T-helper 1 cell (primary cell): ENCODE measurements around the gene EIF3B.
A peak's percentile ranks its signal among the peaks of the same experiment; 100 is the strongest.
"Not testable (repeated sequence)": the region's sequence is repeated elsewhere in the genome, so short reads cannot be mapped to it uniquely, and the experiment has no call there.

Source experiments
- DNase-seq, 5 donors: peaks; one replicate each; pipeline ENCODE4 v3.0.0-alpha.2; 2012 to 2020

EIF3B gene

DNA sequence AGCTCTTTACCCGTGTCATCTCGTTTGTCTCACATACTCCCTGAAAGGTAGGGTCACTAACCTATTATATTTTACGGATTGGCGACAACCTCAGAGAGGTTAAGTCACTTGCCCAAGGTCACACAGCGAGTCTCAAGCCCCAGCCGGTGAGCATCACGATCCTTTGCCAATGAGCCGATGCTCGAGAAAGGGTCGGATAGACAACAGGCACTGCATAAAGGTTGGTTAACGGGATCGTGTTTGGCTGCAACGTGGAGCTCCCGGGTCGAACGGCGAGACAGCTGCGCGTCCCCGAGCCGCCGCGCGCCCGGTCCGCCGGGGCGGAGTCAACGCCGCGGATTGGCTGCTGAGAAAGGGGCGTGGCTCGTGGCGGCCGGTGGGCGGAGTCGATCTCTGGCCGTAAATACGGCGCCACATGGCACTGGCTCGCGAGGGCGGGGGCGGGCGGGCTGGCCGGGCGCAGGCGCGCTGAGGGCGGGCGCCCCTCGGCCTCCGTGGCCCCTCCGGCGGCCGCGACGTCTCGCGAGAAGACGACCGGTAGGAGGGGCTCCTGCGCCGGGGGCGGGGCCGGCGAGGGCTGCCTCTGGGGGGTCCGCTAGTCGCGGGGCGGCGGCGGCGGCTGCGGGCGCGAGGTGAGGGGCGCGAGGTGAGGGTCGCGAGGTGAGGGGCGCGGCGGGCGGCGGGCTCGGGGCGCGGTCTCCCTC lies 48.5 kb downstream of the EIF3B start, which contains the start of gene CHST12:
Gene CHST12, plus strand, starts transcription at position 598 of the 704 bp plus-strand sequence. CDS start 29,029 bp downstream, outside the sequence.
- DNase-seq: peak; percentile 90 to 96 (median 93)

GRCh38 chr7:2403718-2404648 lies 49.4 kb downstream of the EIF3B start:
- peak in 1 of 5 donors; percentile 33 for DNase-seq

DNA sequence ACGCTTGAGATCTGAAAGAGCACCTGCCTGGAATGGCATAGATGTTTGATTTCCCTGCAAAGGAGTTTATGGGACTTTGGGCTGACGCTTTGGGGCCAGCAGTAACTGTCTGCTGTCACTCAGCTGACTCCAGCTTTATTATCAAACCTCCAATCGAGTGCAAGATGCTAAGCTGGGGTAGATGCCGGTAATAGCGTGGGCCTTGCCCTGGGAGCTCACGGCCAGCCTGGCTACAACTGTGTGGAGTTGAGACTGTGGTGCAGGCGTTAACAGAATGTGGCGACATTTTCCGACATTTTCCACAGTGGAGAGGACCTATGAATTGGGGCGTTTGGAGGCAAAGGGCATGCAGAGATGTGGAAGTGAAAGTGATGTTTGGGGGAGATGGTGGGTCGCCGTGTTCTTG lies 50.1 kb downstream of the EIF3B start:
- DNase-seq: no peak

- no peak for DNase-seq
Observed at GRCh38 chr7:2405201-2405600, 50.6 kb downstream of the EIF3B start.

- DNase-seq: peak in 4 of 5 donors; percentile 43 to 89 (median 50)
Observed at GRCh38 chr7:2405601-2406345, 51.1 kb downstream of the EIF3B start.

- no peak for DNase-seq
Observed at GRCh38 chr7:2409745-2410414, 55.3 kb downstream of the EIF3B start.

- no peak for DNase-seq
Observed at GRCh38 chr7:2411049-2411448, 56.4 kb downstream of the EIF3B start.

- DNase-seq: no peak
Observed at GRCh38 chr7:2411815-2412586, 57.4 kb downstream of the EIF3B start.

GRCh38 chr7:2412587-2413201 lies 58.1 kb downstream of the EIF3B start:
- no peak for DNase-seq

- DNase-seq: no peak
Observed at GRCh38 chr7:2416063-2416462, 61.4 kb downstream of the EIF3B start.

GRCh38 chr7:2416650-2417049 lies 62.0 kb downstream of the EIF3B start:
- DNase-seq: no peak

DNA sequence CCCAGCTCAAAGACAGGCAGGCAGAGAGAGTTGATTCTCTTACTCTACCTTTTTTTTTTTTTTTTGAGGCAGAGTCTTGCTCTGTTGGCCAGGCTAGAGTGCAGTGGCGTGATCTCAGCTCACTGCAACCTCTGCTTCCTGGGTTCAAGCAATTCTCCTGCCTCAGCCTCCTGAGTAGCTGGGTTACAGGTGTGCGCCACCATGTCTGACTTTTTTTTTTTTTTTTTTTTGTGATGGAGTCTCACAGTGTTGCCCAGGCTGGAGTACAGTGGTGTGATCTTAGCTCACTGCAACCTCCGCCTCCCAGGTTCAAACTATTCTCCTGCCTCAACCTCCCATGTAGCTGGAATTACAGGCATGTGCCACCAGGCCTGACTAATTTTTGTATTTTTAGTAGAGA lies 62.6 kb downstream of the EIF3B start:
- not testable (repeated sequence) for DNase-seq

DNA sequence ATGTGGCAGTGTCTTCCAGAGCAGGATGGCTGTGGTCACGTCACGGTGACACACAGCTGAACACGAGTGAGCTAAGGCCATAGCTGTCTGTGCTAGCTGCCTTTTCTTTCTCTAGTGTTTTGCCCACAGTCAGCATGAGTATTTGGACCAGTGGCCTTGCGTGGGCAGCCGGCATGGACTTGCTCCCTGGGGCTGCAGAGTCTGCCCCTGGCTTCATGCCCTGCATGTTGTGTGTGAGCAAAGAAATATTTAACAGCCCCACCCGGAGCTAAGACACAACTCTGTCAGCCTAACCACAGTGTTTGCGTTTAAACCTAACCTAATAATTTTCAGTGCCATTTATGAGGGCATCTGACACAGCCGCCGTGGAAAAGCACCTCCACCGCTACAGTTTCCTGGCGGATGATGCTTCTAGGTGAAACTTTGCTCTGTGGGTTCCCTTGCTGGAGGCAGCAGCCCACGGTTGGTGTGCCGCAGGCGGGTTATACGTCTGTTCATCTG lies 63.4 kb downstream of the EIF3B start:
- DNase-seq: peak in 2 of 5 donors; percentile 28 to 38

DNA sequence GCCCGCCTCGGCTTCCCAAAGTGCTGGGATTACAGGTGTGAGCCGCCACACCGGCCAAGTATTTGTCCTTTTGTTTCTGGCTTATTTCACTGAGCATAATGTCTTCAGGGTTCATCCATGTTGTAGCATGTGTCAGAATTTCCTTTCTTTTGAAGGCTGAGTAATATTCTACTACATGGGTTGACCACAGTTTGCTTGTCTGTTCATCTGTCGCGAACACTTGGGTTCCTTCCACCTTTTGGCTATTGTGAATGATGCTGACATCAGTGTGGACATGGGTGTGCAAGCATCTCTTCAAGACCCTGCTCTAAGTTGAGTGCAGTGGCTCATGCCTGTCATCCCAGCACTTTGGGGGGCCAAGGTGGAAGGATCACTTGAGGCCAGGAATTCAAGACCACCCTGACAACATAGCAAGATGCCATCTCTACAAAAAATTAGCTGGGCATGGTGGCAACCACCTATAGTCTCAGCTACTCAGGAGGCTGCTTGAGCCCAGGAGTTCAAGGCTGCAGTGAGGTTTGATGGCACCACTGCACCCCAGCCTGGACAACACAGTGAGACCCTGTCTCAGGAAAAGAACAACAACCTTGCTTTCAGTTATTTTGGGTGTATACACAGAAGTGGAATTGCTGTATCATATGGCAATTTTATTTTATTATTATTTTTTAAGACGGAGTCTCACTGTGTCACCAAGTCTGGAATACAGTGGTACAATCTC lies 65.7 kb downstream of the EIF3B start:
- DNase-seq: no peak

DNA sequence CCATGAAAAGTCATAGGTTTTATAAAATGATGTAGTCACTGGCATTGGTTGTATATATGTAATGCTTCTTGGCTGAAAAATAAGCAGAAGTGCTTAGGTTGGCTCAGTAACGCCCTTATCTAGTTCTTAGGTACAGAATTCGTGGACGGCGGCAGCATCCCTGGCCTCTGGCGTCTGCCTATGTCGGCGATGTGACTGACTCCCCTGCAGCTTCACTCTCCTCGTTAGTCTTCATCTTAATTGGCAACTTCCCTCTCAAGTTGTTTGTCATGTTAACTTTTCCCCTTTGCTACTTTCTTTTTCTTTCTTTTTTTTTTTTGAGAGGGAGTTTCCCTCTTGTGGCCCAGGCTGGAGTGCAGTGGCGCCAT lies 67.3 kb downstream of the EIF3B start:
- DNase-seq: no peak

- no peak for DNase-seq
Observed at GRCh38 chr7:2425749-2426148, 71.1 kb downstream of the EIF3B start.
